ENCODE measurements around the gene KRTAP10-8. TPM values are rescaled to one million over a fixed set of nuclear protein-coding genes. Genes with fewer than 3 reads are reported as not detected.

Gene KRTAP10-8
- total RNA-seq, 1 donor from 2014 or later: not detected

DNA sequence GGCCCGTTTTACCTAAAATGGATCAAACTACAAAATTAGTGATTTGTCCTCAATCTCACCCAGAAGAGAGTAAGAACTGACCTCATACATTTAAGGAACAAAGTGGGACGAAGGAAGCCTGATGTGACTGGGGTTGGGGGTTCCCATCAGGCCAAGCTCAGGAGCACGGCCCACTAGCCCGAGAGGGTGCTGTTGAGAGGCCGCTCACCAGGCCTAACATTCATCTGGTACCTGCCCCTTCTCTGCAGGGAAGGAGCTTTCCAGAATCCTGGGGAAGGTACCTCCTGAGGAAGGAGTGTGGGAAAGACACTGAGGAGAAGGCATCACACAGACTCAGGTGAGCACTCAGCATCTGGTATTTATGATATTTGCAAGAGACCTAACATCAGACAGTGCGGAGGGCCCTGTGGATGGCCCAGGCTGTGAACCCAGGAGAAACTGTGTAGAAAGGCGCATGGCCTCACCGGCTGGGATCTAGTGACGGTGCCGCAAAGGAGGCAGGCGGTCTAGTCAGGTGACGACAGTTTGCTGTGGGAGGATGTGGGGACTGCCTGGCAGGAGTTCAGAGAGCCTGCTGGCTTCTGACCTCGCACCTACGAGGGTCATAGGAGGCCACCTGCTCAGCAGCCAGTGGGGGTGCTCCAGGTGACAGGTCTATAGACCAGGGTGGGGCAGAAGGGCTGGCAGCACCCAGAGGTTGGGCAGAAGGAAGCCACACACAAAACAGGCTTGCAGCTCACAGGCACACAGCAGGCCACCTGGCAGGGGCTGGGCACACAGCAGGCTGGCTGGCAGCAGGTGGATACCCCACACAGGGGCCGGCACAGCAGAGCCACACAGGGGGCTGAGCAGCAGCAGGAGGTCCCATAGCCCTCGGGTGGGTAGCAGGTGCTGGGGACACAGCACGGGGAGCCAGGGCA, 42.0 kb downstream of the KRTAP10-8 start:
- no peak overlapping the region for H3K4me3 ChIP-seq
- TF ChIP-seq, protein P1, sequence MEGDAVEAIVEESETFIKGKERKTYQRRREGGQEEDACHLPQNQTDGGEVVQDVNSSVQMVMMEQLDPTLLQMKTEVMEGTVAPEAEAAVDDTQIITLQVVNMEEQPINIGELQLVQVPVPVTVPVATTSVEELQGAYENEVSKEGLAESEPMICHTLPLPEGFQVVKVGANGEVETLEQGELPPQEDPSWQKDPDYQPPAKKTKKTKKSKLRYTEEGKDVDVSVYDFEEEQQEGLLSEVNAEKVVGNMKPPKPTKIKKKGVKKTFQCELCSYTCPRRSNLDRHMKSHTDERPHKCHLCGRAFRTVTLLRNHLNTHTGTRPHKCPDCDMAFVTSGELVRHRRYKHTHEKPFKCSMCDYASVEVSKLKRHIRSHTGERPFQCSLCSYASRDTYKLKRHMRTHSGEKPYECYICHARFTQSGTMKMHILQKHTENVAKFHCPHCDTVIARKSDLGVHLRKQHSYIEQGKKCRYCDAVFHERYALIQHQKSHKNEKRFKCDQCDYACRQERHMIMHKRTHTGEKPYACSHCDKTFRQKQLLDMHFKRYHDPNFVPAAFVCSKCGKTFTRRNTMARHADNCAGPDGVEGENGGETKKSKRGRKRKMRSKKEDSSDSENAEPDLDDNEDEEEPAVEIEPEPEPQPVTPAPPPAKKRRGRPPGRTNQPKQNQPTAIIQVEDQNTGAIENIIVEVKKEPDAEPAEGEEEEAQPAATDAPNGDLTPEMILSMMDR (IDR thresholded peaks at IDR 0.05; ENCODE audit: borderline replicate concordance): no peak
- H3K27ac ChIP-seq (replicated peaks): no peak overlapping the region
- DNase-seq: no peak
- no peaks in the 10 kb centered on the region for H3K4me1 ChIP-seq
- intact Hi-C loops (cut with micrococcal nuclease): no loop called here
- no peaks in the 10 kb centered on the region for H3K36me3 ChIP-seq
- peaks cover 20% of the 10 kb centered on the region for H3K27me3 ChIP-seq (ENCODE audit: low read depth)
- peaks cover 12% of the 10 kb centered on the region for H3K9me3 ChIP-seq (replicated peaks)

DNA sequence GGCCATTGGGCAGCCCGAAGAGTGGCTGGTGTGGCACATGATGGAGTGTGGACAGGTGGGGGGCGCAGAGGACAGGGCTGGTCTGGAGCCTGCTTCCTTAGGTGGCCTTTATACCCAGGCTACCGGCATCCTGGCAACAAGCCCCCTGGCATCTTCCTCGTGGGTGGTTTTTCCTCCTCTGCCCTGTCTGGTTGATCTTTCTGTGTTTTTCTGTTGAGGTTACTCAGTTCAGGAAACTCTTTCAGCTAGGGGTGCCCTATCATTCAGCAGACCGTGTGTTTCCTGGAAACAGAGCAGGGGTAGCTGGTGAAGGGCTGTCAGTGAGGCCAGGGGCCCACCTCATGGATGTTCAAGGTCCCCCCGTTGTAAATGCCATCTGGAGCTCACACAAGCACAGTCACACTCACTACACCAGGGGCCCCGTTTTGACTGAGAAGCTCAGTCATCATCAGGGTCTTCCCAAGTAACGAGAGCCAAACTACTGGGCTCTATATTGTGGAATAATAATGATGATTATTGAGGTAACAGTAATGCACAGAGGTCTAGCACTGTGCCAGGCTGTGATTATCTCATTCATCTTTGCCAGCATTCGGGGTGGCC, 42.8 kb downstream of the KRTAP10-8 start, which contains the start of gene KRTAP12-4:
Gene KRTAP12-4, minus strand, starts transcription at position 84 of the 600 bp plus-strand sequence. Its CDS starts 45 bp downstream, at position 39.
- TF ChIP-seq, protein P1 (IDR thresholded peaks at IDR 0.05; ENCODE audit: borderline replicate concordance): no peak
- DNase-seq: no peak
- H3K4me3 ChIP-seq: no peak within 1 kb of the TSS
- no peak within 1 kb of the TSS for H3K27ac ChIP-seq (replicated peaks)
- H3K27me3 ChIP-seq (ENCODE audit: low read depth): peaks cover 14% of the 10 kb centered on the region
- no peaks in the 10 kb centered on the region for H3K36me3 ChIP-seq
- intact Hi-C loops (cut with micrococcal nuclease): no loop called here
- no peaks in the 10 kb centered on the region for H3K4me1 ChIP-seq
- peaks cover 12% of the 10 kb centered on the region for H3K9me3 ChIP-seq (replicated peaks)

DNA sequence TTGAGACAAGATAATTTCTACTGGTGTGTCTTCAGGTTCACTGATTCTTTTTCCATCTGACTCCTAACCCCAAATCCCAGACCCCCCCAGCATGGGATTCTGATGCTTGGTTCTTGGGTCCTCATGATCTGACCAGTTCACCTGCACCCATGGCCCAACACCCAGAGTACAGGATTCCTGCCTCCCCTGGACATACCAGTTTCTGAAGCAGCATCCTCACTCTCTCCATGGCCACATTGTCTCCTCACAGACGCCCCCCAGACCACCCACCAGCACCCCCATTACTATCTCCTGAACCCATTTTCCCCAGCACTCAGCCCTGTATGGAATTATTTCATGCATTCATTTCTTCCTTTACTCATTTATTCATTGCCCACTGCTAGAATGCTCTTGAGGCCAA, 45.0 kb downstream of the KRTAP10-8 start:
- H3K36me3 ChIP-seq: no peaks in the 10 kb centered on the region
- intact Hi-C loops (cut with micrococcal nuclease): no loop called here
- TF ChIP-seq, protein P1 (IDR thresholded peaks at IDR 0.05; ENCODE audit: borderline replicate concordance): no peak
- no peak overlapping the region for H3K4me3 ChIP-seq
- peaks cover 12% of the 10 kb centered on the region for H3K9me3 ChIP-seq (replicated peaks)
- no peak for DNase-seq
- peaks cover 14% of the 10 kb centered on the region for H3K27me3 ChIP-seq (ENCODE audit: low read depth)
- H3K4me1 ChIP-seq: no peaks in the 10 kb centered on the region
- no peak overlapping the region for H3K27ac ChIP-seq (replicated peaks)

DNA sequence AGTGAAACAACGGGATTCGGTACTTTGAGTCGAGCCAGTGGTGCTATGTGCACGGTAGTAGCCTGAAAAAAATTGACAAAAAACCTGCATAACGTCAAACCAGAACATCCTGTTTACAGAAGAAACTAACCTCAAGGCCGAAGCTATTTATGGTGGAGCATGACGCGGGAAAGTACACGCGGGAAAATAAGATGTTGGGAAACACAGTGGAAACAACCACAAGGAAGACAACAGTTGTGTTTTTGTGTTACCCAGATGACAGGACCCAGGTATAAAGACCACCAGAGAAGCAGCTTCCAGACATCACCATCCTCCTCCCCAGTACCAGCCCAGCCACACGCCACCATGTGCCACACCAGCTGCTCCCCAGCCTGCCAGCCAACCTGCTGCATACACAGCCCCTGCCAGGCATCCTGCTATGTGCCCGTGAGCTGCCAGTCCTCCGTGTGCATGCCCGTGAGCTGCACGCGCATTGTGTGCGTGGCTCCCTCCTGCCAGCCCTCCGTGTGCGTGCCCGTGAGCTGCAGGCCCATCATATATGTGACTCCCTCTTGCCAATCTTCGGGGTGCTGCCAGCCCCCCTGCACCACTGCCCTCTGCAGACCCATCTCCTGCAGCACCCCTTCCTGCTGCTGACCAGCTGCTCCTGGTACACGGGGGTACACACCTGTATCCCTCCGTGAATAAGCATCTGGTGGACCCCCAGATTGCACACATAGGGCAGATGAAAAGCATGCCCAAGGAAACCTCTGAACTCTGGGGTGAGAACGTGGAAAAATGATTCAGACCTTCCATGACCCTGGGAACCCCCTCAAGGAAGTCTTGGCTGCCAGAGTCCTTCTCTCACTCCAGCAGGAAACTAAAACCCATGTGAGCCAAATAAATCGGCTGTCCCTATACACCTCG, 46.0 kb downstream of the KRTAP10-8 start, which contains the start of gene KRTAP12-3:
Gene KRTAP12-3, plus strand, starts transcription at position 298 of the 906 bp plus-strand sequence. Its CDS starts 48 bp downstream, at position 346.
- peaks cover 14% of the 10 kb centered on the region for H3K27me3 ChIP-seq (ENCODE audit: low read depth)
- DNase-seq: no peak
- H3K27ac ChIP-seq (replicated peaks): no peak within 1 kb of the TSS
- TF ChIP-seq, protein P1 (IDR thresholded peaks at IDR 0.05; ENCODE audit: borderline replicate concordance): no peak
- intact Hi-C loops (cut with micrococcal nuclease): no loop called here
- H3K36me3 ChIP-seq: no peaks in the 10 kb centered on the region
- H3K4me3 ChIP-seq: no peak within 1 kb of the TSS
- no peaks in the 10 kb centered on the region for H3K4me1 ChIP-seq
- peaks cover 13% of the 10 kb centered on the region for H3K9me3 ChIP-seq (replicated peaks)

DNA sequence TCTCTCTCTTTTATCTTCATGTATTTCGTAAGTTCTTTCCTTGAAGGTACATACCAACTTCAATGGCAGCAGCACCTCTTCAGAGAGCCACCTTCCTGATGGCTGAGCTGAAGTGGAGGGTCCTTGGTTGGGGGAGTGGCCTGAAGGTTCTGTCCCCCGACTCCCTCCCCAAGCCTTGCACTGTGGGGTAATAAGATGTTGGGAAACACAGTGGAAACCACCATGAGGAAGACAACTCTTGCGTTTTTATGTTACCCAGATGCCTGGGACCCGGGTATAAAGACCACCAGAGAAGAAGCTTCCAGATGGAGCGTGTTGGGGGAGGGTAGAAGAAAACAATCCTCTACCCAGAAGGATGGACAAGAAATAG, 46.6 kb downstream of the KRTAP10-8 start:
- Histone ChIP-seq H3K4me1 (no peaks in the 10 kb centered on the region), H3K27ac (replicated peaks) (no peak overlapping the region), H3K4me3 (no peak overlapping the region), H3K36me3 (no peaks in the 10 kb centered on the region), H3K27me3 (ENCODE audit: low read depth) (peaks cover 14% of the 10 kb centered on the region), H3K9me3 (replicated peaks) (peaks cover 20% of the 10 kb centered on the region)
- DNase-seq: no peak
- TF ChIP-seq, protein P1 (IDR thresholded peaks at IDR 0.05; ENCODE audit: borderline replicate concordance): no peak
- intact Hi-C loops (cut with micrococcal nuclease): no loop called here
